HEK293T (cell line): ENCODE data around the gene ZFPM1.
"Not testable (repeated sequence)": the region's sequence is repeated elsewhere in the genome, so short reads cannot be mapped to it uniquely, and the experiment has no call there.

Experiments
- CTCF ChIA-PET: fragments of 350-600 bp; formaldehyde crosslinking; extraction: SDS; loops from one replicate; lab custom pipeline; 2021; ENCODE audit warnings: antibody characterized with exemption, inconsistent platforms; lab: Yijun Ruan, JAX
- POLR2A ChIA-PET: fragments of 350-600 bp; formaldehyde crosslinking; extraction: SDS; loops from one replicate; lab custom pipeline; 2020; ENCODE audit warnings: antibody characterized with exemption, inconsistent platforms; lab: Yijun Ruan, JAX
- DNase-seq: peaks from one replicate; pipeline ENCODE4 v3.0.0; 2012; ENCODE audit warnings: mixed read lengths; ENCODE audit errors: extremely low spot score
- ARNT ChIP-seq: fragments of 450-650 bp; IDR thresholded peaks from 2 replicates; pipeline ENCODE4 v1.6.1; 2017; ENCODE audit warnings: mild to moderate bottlenecking
- BHLHE40 ChIP-seq: fragments of 450-650 bp; IDR thresholded peaks from 2 replicates; pipeline ENCODE4 v1.6.1; 2016; ENCODE audit warnings: mild to moderate bottlenecking, moderate library complexity, borderline replicate concordance
- CTBP1 ChIP-seq: fragments of 450-650 bp; IDR thresholded peaks from 2 replicates; pipeline ENCODE4 v1.6.1; 2016; ENCODE audit warnings: borderline replicate concordance
- ELF4 ChIP-seq: fragments of 450-650 bp; IDR thresholded peaks from 2 replicates; pipeline ENCODE4 v1.6.1; 2017; ENCODE audit warnings: antibody characterized with exemption
- FOXA1 ChIP-seq: fragments of 450-650 bp; IDR thresholded peaks from 2 replicates; pipeline ENCODE4 v1.6.1; 2016; ENCODE audit warnings: mild to moderate bottlenecking
- FOXK2 ChIP-seq: fragments of 450-650 bp; IDR thresholded peaks from 2 replicates; pipeline ENCODE4 v1.6.1; 2016; ENCODE audit warnings: mild to moderate bottlenecking
- FOXM1 ChIP-seq: fragments of 450-650 bp; IDR thresholded peaks from 2 replicates; pipeline ENCODE4 v1.6.1; 2017; ENCODE audit warnings: mild to moderate bottlenecking, borderline replicate concordance
- HDGF ChIP-seq: fragments of 450-650 bp; IDR thresholded peaks from 2 replicates; pipeline ENCODE4 v1.6.1; 2017; ENCODE audit warnings: antibody characterized with exemption, borderline replicate concordance
- L3MBTL2 ChIP-seq: fragments of 450-650 bp; conservative IDR thresholded peaks from 2 replicates; pipeline ENCODE4 v1.6.1; 2016; ENCODE audit warnings: mild to moderate bottlenecking
- LEF1 ChIP-seq: fragments of 450-650 bp; IDR thresholded peaks from 2 replicates; pipeline ENCODE4 v1.6.1; 2017; ENCODE audit warnings: mild to moderate bottlenecking, borderline replicate concordance
- NFRKB ChIP-seq: fragments of 450-650 bp; IDR thresholded peaks from 2 replicates; pipeline ENCODE4 v1.6.1; 2016; ENCODE audit warnings: mild to moderate bottlenecking, moderate library complexity
- PKNOX1 ChIP-seq: fragments of 450-650 bp; IDR thresholded peaks from 2 replicates; pipeline ENCODE4 v1.6.1; 2016
- SP1 ChIP-seq: fragments of 450-650 bp; IDR thresholded peaks from 2 replicates; pipeline ENCODE4 v1.6.1; 2017
- SUZ12 ChIP-seq: fragments of 450-650 bp; IDR thresholded peaks from 2 replicates; pipeline ENCODE4 v1.6.1; 2016; ENCODE audit warnings: mild to moderate bottlenecking
- TARDBP ChIP-seq: fragments of 450-650 bp; IDR thresholded peaks from 2 replicates; pipeline ENCODE4 v1.6.1; 2016
- ZNF384 ChIP-seq: fragments of 450-650 bp; IDR thresholded peaks from 2 replicates; pipeline ENCODE4 v1.6.1; 2016

ZFPM1 gene

GRCh38 chr16:88480829-88481228 is 27.7 kb downstream of the ZFPM1 start:
- CTCF ChIA-PET = no interaction called here
- TF ChIP-seq ARNT = no peak
- POLR2A ChIA-PET = no interaction called here
- DNase-seq = no peak

GRCh38 chr16:88481851-88482250 is 28.8 kb downstream of the ZFPM1 start:
- ChIA-PET POLR2A (no interaction called here), CTCF (no interaction called here)
- DNase-seq = no peak

GRCh38 chr16:88482630-88483391 is 29.7 kb downstream of the ZFPM1 start:
- ChIA-PET POLR2A (no interaction called here), CTCF (no interaction called here)
- DNase-seq = no peak
- TF ChIP-seq ZNF384 (no peak), SP1 (no peak), FOXM1 (no peak), LEF1 (no peak)

More at GRCh38 chr16:88481851-88482250, 28.8 kb downstream of the ZFPM1 start:
- TF ChIP-seq BHLHE40 (no peak), L3MBTL2 (no peak), CTBP1 (no peak), TARDBP (no peak), PKNOX1 (no peak), ARNT (no peak), ZNF384 (no peak), ELF4 (no peak), FOXK2 (no peak)

- DNase-seq = no peak
- CTCF ChIA-PET = no interaction called here
- POLR2A ChIA-PET = no interaction called here
- no peak for TF ChIP-seq NFRKB
- TF ChIP-seq L3MBTL2 = no peak
- no peak for TF ChIP-seq FOXK2
- no peak for TF ChIP-seq ELF4
- no peak for TF ChIP-seq FOXA1
- no peak for TF ChIP-seq SP1
- no peak for TF ChIP-seq CTBP1
- no peak for TF ChIP-seq FOXM1
- TF ChIP-seq ARNT = no peak
- TF ChIP-seq TARDBP = no peak
- TF ChIP-seq PKNOX1 = no peak
- TF ChIP-seq BHLHE40 = no peak
Measured at GRCh38 chr16:88483392-88483641, 30.2 kb downstream of the ZFPM1 start.

GRCh38 chr16:88484505-88485365 is 31.7 kb downstream of the ZFPM1 start:
- TF ChIP-seq ELF4 = no peak
- no peak for TF ChIP-seq ARNT
- TF ChIP-seq NFRKB = no peak
- TF ChIP-seq FOXM1 = no peak
- TF ChIP-seq SP1 = no peak
- no peak for TF ChIP-seq PKNOX1
- TF ChIP-seq HDGF = no peak
- no peak for TF ChIP-seq FOXA1
- TF ChIP-seq CTBP1 = no peak
- no peak for TF ChIP-seq FOXK2
- TF ChIP-seq BHLHE40 = no peak
- no peak for TF ChIP-seq L3MBTL2
- no peak for TF ChIP-seq LEF1
- no peak for TF ChIP-seq SUZ12
- no peak for TF ChIP-seq ZNF384
- no peak for TF ChIP-seq TARDBP
- POLR2A ChIA-PET = no interaction called here
- DNase-seq = no peak
- CTCF ChIA-PET = no interaction called here

- DNase-seq, POLR2A ChIA-PET: not testable (repeated sequence)
- CTCF ChIA-PET = interaction anchor here (0.7 kb wide), 1 partner anchor 71 kb away, joined by 3 read pairs; no protein-coding TSS in a partner anchor
Measured at GRCh38 chr16:88485366-88485741, 32.3 kb downstream of the ZFPM1 start.
